HEK293T (cell line): ENCODE data around the gene KRTAP12-2.

Source experiments
- CTCF ChIA-PET: fragments of 350-600 bp; formaldehyde crosslinking; extraction: SDS; loops from one replicate; lab custom pipeline; 2021; ENCODE audit warnings: antibody characterized with exemption, inconsistent platforms; lab: Yijun Ruan, JAX
- POLR2A ChIA-PET: fragments of 350-600 bp; formaldehyde crosslinking; extraction: SDS; loops from one replicate; lab custom pipeline; 2020; ENCODE audit warnings: antibody characterized with exemption, inconsistent platforms; lab: Yijun Ruan, JAX
- DNase-seq: peaks from one replicate; pipeline ENCODE4 v3.0.0; 2012; ENCODE audit warnings: mixed read lengths; ENCODE audit errors: extremely low spot score
- ARNT ChIP-seq: fragments of 450-650 bp; IDR thresholded peaks from 2 replicates; pipeline ENCODE4 v1.6.1; 2017; ENCODE audit warnings: mild to moderate bottlenecking
- BHLHE40 ChIP-seq: fragments of 450-650 bp; IDR thresholded peaks from 2 replicates; pipeline ENCODE4 v1.6.1; 2016; ENCODE audit warnings: mild to moderate bottlenecking, moderate library complexity, borderline replicate concordance
- CTBP1 ChIP-seq: fragments of 450-650 bp; IDR thresholded peaks from 2 replicates; pipeline ENCODE4 v1.6.1; 2016; ENCODE audit warnings: borderline replicate concordance
- ELF4 ChIP-seq: fragments of 450-650 bp; IDR thresholded peaks from 2 replicates; pipeline ENCODE4 v1.6.1; 2017; ENCODE audit warnings: antibody characterized with exemption
- FOXA1 ChIP-seq: fragments of 450-650 bp; IDR thresholded peaks from 2 replicates; pipeline ENCODE4 v1.6.1; 2016; ENCODE audit warnings: mild to moderate bottlenecking
- FOXK2 ChIP-seq: fragments of 450-650 bp; IDR thresholded peaks from 2 replicates; pipeline ENCODE4 v1.6.1; 2016; ENCODE audit warnings: mild to moderate bottlenecking
- FOXM1 ChIP-seq: fragments of 450-650 bp; IDR thresholded peaks from 2 replicates; pipeline ENCODE4 v1.6.1; 2017; ENCODE audit warnings: mild to moderate bottlenecking, borderline replicate concordance
- HDGF ChIP-seq: fragments of 450-650 bp; IDR thresholded peaks from 2 replicates; pipeline ENCODE4 v1.6.1; 2017; ENCODE audit warnings: antibody characterized with exemption, borderline replicate concordance
- L3MBTL2 ChIP-seq: fragments of 450-650 bp; conservative IDR thresholded peaks from 2 replicates; pipeline ENCODE4 v1.6.1; 2016; ENCODE audit warnings: mild to moderate bottlenecking
- LEF1 ChIP-seq: fragments of 450-650 bp; IDR thresholded peaks from 2 replicates; pipeline ENCODE4 v1.6.1; 2017; ENCODE audit warnings: mild to moderate bottlenecking, borderline replicate concordance
- NFRKB ChIP-seq: fragments of 450-650 bp; IDR thresholded peaks from 2 replicates; pipeline ENCODE4 v1.6.1; 2016; ENCODE audit warnings: mild to moderate bottlenecking, moderate library complexity
- SP1 ChIP-seq: fragments of 450-650 bp; IDR thresholded peaks from 2 replicates; pipeline ENCODE4 v1.6.1; 2017
- SUZ12 ChIP-seq: fragments of 450-650 bp; IDR thresholded peaks from 2 replicates; pipeline ENCODE4 v1.6.1; 2016; ENCODE audit warnings: mild to moderate bottlenecking
- TARDBP ChIP-seq: fragments of 450-650 bp; IDR thresholded peaks from 2 replicates; pipeline ENCODE4 v1.6.1; 2016
- ZNF384 ChIP-seq: fragments of 450-650 bp; IDR thresholded peaks from 2 replicates; pipeline ENCODE4 v1.6.1; 2016
- TF ChIP-seq, protein P1 (sequence below): fragments of 450-650 bp; IDR thresholded peaks from 2 replicates; pipeline ENCODE4 v1.6.1; 2016

Gene KRTAP12-2

DNA sequence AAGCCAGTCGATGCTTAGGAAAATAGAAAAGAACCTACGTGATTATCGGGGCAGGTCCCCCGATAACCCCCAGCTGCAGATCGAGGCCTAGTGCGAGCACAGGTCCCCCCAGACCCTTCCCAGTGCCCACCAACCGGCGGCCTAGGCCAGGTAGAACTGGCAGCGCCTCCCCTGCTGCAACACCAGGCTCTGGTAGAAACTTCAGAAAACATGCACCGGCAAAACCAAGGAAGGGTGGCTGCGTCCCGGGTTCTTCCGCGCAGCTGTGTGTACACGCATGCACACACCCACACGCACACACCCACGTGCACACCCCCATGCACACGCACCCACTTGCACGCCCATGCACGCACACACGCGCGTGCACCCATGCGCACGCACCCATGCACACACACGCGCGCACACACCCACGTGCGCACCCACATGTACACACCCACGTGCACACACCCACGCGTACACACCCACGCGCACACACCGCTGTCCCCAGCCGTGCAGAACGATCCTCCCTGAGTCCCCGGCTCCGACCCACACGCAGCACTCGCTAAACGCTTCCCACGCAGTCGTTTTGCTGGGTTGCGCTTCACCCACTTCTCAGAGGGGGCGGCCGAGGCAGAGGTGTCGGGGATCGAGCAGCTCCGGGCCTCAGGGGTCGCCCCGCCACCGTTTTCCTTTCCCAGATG lies 39.4 kb upstream of the KRTAP12-2 start:
- no peak for TF ChIP-seq SP1
- TF ChIP-seq CTBP1: no peak
- no peak for TF ChIP-seq FOXA1
- no peak for TF ChIP-seq ZNF384
- no peak for TF ChIP-seq FOXM1
- no peak for TF ChIP-seq ARNT
- no peak for TF ChIP-seq LEF1
- no peak for TF ChIP-seq FOXK2
- TF ChIP-seq, protein P1, sequence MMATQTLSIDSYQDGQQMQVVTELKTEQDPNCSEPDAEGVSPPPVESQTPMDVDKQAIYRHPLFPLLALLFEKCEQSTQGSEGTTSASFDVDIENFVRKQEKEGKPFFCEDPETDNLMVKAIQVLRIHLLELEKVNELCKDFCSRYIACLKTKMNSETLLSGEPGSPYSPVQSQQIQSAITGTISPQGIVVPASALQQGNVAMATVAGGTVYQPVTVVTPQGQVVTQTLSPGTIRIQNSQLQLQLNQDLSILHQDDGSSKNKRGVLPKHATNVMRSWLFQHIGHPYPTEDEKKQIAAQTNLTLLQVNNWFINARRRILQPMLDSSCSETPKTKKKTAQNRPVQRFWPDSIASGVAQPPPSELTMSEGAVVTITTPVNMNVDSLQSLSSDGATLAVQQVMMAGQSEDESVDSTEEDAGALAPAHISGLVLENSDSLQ: no peak
- TF ChIP-seq SUZ12: no peak
- no peak for TF ChIP-seq BHLHE40
- TF ChIP-seq L3MBTL2: no peak
- no peak for TF ChIP-seq HDGF
- TF ChIP-seq TARDBP: no peak
- TF ChIP-seq ELF4: no peak
- ChIA-PET CTCF (no interaction called here), POLR2A (interaction anchor here (0.9 kb wide), 1 partner anchor 95 kb away, joined by 3 read pairs; the partner anchor contains the start of gene UBE2G2)
- no peak for DNase-seq

DNA sequence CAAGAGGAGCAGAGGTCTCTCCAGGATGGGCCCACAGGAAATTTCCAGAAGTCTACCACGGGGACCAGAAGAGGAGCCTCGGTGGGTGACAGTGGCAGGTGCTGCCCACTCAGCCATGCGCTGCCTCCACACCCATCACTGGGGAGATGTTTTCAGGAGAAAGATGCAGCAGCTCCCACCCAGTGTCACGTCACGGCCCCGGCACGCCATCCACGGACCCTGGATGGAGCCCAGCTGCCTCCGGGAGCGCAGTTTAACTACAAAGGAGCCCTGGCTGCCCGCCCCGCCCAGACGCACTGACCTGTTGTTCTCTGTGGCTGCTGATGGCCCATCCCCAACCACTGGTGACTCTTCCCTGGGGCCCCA lies 37.9 kb upstream of the KRTAP12-2 start:
- POLR2A ChIA-PET: no interaction called here
- CTCF ChIA-PET: no interaction called here

DNA sequence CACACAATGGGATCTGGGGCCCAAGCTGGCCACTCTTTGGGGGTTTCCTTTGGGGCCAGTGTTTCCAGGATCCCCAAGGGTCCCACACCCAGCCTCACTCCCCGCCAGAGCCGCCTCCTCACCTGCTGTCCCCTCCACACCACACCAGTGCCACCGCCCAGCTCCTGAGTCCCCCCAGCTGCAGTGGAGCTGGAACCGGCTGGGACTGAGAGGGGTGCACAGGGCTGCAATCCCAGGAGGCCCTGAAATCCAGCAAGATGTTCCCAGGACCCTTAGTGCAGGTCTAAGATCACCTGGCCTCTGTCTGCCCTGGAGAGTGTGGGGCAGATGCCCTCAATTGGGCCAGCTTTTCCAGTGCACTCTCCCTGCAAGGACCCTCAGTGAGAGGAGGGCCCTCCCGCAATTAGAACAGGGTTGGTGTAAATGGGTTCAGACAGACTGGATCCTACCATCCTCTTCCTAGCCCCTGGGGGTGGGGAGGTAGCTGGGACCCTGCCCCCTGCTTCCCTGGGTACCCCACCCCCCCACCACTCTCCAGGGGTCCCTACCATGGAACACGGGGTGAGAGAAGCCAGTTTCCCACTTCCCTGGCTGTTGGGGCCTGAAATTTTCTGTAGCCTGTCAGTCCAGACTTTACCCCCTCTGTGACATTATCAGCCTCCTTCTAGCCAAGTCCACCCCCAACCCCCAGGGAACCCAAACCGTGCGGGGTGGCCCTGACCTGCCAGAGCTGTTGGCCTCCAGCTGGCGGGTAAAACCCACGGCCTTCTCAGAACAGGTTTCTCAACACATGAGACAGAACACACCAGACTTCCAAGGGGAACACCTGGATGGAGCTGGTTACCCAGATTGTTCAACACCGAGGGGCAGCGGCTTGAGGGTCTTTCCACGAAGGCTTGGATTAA lies 37.3 kb upstream of the KRTAP12-2 start:
- DNase-seq: no peak
- TF ChIP-seq ZNF384 (no peak), NFRKB (no peak), SUZ12 (no peak), SP1 (no peak), ELF4 (no peak), L3MBTL2 (no peak), ARNT (no peak), HDGF (no peak), FOXA1 (no peak), BHLHE40 (no peak), LEF1 (no peak), FOXM1 (no peak), FOXK2 (no peak), CTBP1 (no peak), TARDBP (no peak)
- TF ChIP-seq, protein P1: no peak
- POLR2A ChIA-PET: no interaction called here
- CTCF ChIA-PET: no interaction called here

More for the DNA sequence above, 37.9 kb upstream of the KRTAP12-2 start:
- no peak for DNase-seq
- TF ChIP-seq FOXK2: no peak
- TF ChIP-seq CTBP1: no peak
- TF ChIP-seq TARDBP: no peak
- no peak for TF ChIP-seq ZNF384
- TF ChIP-seq FOXM1: no peak
- TF ChIP-seq, protein P1: no peak
- no peak for TF ChIP-seq SP1
- TF ChIP-seq FOXA1: no peak
- no peak for TF ChIP-seq BHLHE40
- no peak for TF ChIP-seq ARNT
- TF ChIP-seq ELF4: no peak

DNA sequence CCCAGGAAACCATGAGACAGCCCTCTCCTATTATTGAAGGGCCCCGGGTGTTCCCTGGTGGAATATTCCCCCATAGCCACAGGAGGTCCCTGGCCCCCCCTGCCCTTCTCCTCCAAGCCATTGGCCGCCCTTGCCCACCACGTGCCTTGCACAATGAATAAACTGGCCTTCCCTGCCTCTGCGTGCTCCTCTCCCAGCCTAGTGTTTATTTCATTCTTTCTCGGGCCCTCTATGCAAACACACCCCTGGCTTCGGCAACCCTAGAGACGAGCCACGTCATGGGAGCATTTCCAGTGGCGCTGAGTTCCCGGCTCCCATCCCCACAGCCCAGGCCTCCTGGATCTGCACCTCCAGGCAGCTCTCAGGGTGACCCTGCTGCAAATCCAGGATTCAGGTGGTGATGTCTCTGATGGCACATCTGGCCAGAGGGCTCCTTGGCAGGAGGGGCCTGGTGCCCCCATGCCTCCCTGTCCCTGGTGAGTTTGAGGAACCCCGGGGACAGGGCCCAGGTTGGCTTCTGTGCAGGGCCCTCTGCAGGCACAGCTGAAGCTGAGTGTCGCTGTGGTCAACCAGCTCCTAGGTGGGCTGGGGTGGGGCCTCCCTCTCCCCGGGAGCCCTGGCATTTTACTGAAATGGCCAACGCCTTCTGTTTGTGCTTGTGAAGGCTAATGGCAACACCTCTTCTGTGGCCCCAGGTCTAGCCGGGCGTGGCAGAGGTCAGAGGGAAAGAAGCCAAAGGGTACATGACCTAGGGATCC lies 36.4 kb upstream of the KRTAP12-2 start:
- DNase-seq: no peak
- ChIA-PET POLR2A (no interaction called here), CTCF (no interaction called here)
- TF ChIP-seq HDGF (no peak), FOXK2 (no peak)

DNA sequence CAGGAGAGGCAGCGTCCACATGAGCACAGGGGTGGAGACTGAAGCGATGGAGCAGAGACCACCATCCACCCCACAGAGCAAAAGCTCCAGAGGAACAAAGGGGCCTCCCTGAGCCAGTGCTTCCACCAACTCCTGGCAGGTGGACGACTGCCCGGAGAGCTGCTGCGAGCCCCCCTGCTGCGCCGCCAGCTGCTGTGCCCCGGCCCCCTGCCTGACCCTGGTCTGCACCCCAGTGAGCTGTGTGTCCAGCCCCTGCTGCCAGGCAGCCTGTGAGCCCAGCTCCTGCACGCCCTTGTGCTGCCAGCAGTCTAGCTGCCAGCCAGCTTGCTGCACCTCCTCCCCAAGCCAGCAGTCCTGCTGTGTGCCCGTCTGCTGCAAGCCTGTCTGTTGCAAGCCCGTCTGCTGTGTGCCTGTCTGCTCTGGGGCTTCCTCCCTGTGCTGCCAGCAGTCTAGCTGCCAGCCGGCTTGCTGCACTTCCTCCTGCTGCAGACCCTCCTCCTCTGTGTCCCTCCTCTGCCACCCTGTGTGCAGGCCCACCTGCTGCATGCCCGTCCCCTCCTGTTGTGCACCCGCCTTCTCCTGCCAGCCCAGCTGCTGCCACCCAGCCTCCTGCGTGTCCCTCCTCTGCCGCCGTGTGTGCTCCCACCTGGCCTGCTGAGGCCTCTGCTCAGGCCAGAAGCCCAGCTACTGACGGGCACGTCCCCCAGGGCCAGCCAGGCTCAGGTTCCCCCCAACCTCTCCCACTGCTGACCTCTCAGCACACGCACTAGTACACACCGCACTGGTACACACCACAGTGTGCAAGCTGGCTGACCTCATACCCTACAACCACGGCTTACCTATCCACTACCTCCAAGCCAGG lies 35.6 kb upstream of the KRTAP12-2 start:
- ChIA-PET POLR2A (no interaction called here), CTCF (interaction anchor here (0.5 kb wide), 1 partner anchor 80 kb away, joined by 3 read pairs; no protein-coding TSS in a partner anchor)
- no peak for TF ChIP-seq SP1
- no peak for TF ChIP-seq CTBP1
- no peak for DNase-seq
